Transverse colon (tissue), 4 donors: ENCODE results near the gene IL1RL1.

ENCODE experiments used
- CTCF ChIP-seq, 5 experiments: fragments of 200-600 bp in 3 of 5; fragments of 450-650 bp in 2 of 5; sonication (generic) in 3 of 5; IDR thresholded peaks; 1 replicate in 2 of 5; 2 replicates in 3 of 5; pipeline ENCODE4 v1.5.1; 2016 to 2017; ENCODE audit warnings: antibody characterized with exemption in 5 of 5, inconsistent platforms in 3 of 5, mild to moderate bottlenecking in 2 of 5, moderate library complexity in 1 of 5
- EP300 ChIP-seq: sonication (generic); formaldehyde crosslinking; IDR thresholded peaks from one replicate; pipeline ENCODE4 v1.6.1; 2017; ENCODE audit warnings: antibody characterized with exemption, low read depth
- POLR2A ChIP-seq: fragments of 450-650 bp; IDR thresholded peaks from one replicate; pipeline ENCODE4 v1.6.1; 2016; ENCODE audit warnings: antibody characterized with exemption, mild to moderate bottlenecking, moderate library complexity
- POLR2AphosphoS5 ChIP-seq, 3 donors: sonication (generic); formaldehyde crosslinking; IDR thresholded peaks; one replicate each; pipeline ENCODE4 v1.6.1; 2016; ENCODE audit warnings: antibody characterized with exemption in 3 of 3

- TF ChIP-seq CTCF (IDR thresholded peaks at IDR 0.05) (no peak), POLR2AphosphoS5 (IDR thresholded peaks at IDR 0.05) (no peak), POLR2A (no peak), EP300 (no peak)
These were observed 27.4 kb upstream of the IL1RL1 start for GRCh38 chr2:102283996-102284395.
